PFSK-1 (cell line): ENCODE data around the gene FGD4.

Experiments used
- FOXP2 ChIP-seq: optimal IDR thresholded peaks from 2 replicates; pipeline ENCODE3; 2011; ENCODE audit warnings: borderline replicate concordance, control low read depth, inconsistent platforms; ENCODE audit not compliant: insufficient read depth; ENCODE audit errors: extremely low read length, extremely low read depth
- POLR2AphosphoS5 ChIP-seq: IDR thresholded peaks from 2 replicates; pipeline ENCODE4 v1.6.1; 2012; ENCODE audit warnings: low read depth, mild to moderate bottlenecking, control low read depth, low read length, moderate library complexity
- REST ChIP-seq, 2 experiments: IDR thresholded peaks; 2 replicates each; pipeline versions ENCODE4 v1.6.1 to v1.8.0; 2011 to 2012; ENCODE audit warnings: low read depth in 2 of 2, low read length in 2 of 2, control low read depth in 1 of 2, inconsistent platforms in 1 of 2, mild to moderate bottlenecking in 1 of 2, moderate library complexity in 1 of 2; ENCODE audit not compliant: insufficient read depth in 1 of 2
- SIN3A ChIP-seq: IDR thresholded peaks from 2 replicates; pipeline ENCODE4 v1.6.1; 2012; ENCODE audit warnings: mild to moderate bottlenecking, low read length, moderate library complexity, borderline replicate concordance; ENCODE audit not compliant: insufficient read depth
- TAF1 ChIP-seq: IDR thresholded peaks from 2 replicates; pipeline ENCODE4 v1.6.1; 2012; ENCODE audit warnings: low read length, control low read depth, borderline replicate concordance; ENCODE audit not compliant: insufficient read depth

The FGD4 gene

GRCh38 chr12:32615441-32615840 lies 216.1 kb downstream of the FGD4 start:
- TF ChIP-seq TAF1 (no peak), FOXP2 (no peak), SIN3A (no peak), REST (IDR thresholded peaks at IDR 0.05; ENCODE audit: insufficient read depth in 1 of 2, low read depth in 2 of 2, low read length in 2 of 2) (no peak), POLR2AphosphoS5 (no peak)

- no peak for TF ChIP-seq SIN3A
- TF ChIP-seq REST (IDR thresholded peaks at IDR 0.05; ENCODE audit: insufficient read depth in 1 of 2, low read depth in 2 of 2, low read length in 2 of 2), result no peak
- no peak for TF ChIP-seq FOXP2
- no peak for TF ChIP-seq TAF1
- TF ChIP-seq POLR2AphosphoS5, result no peak
These were observed 218.2 kb downstream of the FGD4 start for GRCh38 chr12:32617534-32617933.

- TF ChIP-seq POLR2AphosphoS5, result no peak
- no peak for TF ChIP-seq TAF1
- no peak for TF ChIP-seq SIN3A
- TF ChIP-seq FOXP2, result no peak
These were observed 218.8 kb downstream of the FGD4 start for GRCh38 chr12:32618115-32618514.

GRCh38 chr12:32627976-32628375 lies 228.6 kb downstream of the FGD4 start:
- TF ChIP-seq FOXP2 (no peak), TAF1 (no peak), REST (IDR thresholded peaks at IDR 0.05; ENCODE audit: insufficient read depth in 1 of 2, low read depth in 2 of 2, low read length in 2 of 2) (no peak), POLR2AphosphoS5 (no peak), SIN3A (no peak)

- TF ChIP-seq POLR2AphosphoS5, result no peak
- TF ChIP-seq SIN3A, result no peak
- no peak for TF ChIP-seq FOXP2
- no peak for TF ChIP-seq REST (IDR thresholded peaks at IDR 0.05; ENCODE audit: insufficient read depth in 1 of 2, low read depth in 2 of 2, low read length in 2 of 2)
- TF ChIP-seq TAF1, result no peak
These were observed 242.0 kb downstream of the FGD4 start for GRCh38 chr12:32641287-32641901.
